Measurements from ENCODE around the gene MTARC1. TPM values are rescaled to one million over a fixed set of nuclear protein-coding genes. Genes with fewer than 3 reads are reported as not detected.
A peak's percentile ranks its signal among the peaks of the same experiment; 100 is the strongest.

MTARC1 gene
- total and polyA plus RNA-seq, 11 donors: 2.3 to 22.8 (median 6.4) TPM

DNA sequence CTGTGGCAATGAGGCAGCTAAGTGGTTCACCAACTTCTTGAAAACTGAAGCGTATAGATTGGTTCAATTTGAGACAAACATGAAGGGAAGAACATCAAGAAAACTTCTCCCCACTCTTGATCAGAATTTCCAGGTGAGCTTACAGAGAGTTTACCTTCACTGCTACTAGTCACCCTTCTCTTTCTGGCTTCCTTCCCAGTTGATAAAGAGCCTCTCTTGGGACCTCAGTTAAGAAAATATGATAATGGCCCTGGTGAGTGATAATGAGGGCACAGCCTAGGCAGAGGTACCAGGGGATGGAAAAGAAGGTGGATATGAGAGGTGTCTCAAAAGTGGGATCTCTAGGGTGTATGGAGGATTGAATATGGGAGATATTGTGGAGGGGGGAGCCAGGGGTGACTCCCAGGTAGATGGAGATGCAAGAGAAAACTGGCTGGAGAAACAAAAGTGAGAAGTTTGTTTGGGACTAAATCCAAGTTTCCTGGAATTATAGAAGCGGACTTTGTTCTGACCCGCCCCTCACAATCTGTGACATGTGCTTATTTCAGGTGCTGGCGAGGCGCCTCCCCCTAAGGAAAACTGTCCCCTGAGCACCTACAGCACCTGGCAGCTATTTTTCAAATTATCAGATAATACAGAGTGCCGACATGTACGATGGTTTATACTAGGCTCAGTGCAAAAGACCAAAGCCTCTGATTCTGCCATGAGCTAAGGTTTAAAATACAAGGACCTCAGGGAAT, 24.9 kb upstream of the MTARC1 start:
- Histone ChIP-seq H3K27ac (no peak overlapping the region), H3K4me1 (peaks cover 0 to 12% (median under 1%) of the 10 kb centered on the region in 12 donors), H3K27me3 (no peaks in the 10 kb centered on the region), H3K4me3 (no peak overlapping the region), H3K9me3 (no peaks in the 10 kb centered on the region), H3K36me3 (peaks cover 0 to 90% (median 54%) of the 10 kb centered on the region in 9 donors)
- intact Hi-C loops (cut with DNase I): no loop called here
- no peak for ATAC-seq
- DNase-seq: no peak
- WGBS, 4 donors: 90 to 96% (median 95%) methylated on average over 7 of the region's 7 CpGs
- no peak for TF ChIP-seq POLR2A (IDR thresholded peaks at IDR 0.05)
- TF ChIP-seq, protein P1, sequence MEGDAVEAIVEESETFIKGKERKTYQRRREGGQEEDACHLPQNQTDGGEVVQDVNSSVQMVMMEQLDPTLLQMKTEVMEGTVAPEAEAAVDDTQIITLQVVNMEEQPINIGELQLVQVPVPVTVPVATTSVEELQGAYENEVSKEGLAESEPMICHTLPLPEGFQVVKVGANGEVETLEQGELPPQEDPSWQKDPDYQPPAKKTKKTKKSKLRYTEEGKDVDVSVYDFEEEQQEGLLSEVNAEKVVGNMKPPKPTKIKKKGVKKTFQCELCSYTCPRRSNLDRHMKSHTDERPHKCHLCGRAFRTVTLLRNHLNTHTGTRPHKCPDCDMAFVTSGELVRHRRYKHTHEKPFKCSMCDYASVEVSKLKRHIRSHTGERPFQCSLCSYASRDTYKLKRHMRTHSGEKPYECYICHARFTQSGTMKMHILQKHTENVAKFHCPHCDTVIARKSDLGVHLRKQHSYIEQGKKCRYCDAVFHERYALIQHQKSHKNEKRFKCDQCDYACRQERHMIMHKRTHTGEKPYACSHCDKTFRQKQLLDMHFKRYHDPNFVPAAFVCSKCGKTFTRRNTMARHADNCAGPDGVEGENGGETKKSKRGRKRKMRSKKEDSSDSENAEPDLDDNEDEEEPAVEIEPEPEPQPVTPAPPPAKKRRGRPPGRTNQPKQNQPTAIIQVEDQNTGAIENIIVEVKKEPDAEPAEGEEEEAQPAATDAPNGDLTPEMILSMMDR (IDR thresholded peaks at IDR 0.05): no peak

DNA sequence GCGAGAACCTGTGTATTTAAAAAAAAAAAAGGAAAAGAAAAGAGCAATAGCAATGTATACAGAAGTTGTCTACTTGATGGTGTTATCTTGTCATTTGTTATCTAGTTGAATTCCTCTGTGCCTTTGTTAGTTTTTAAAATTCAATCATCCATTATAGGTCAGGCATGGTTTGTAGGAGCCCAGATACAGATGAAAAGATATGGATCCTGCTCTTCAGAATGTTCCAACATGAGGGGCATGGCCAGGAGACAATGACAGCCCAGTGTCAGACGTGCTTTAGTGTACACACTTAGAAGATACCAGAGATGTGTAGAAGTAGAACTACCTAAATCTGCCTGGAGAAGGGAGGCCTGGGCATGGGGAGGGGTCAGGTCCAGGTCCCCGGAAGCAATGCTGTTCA, 22.0 kb upstream of the MTARC1 start:
- TF ChIP-seq POLR2A (IDR thresholded peaks at IDR 0.05): no peak
- TF ChIP-seq, protein P1 (IDR thresholded peaks at IDR 0.05): no peak
- WGBS, 4 donors: 85 to 91% (median 89%) methylated on average over 3 of the region's 3 CpGs
- H3K4me3 ChIP-seq: no peak overlapping the region
- ATAC-seq (no peak), DNase-seq (no peak)
- peaks cover 0 to 80% (median 51%) of the 10 kb centered on the region in 9 donors for H3K36me3 ChIP-seq
- H3K4me1 ChIP-seq: peaks cover 0 to 32% (median 16%) of the 10 kb centered on the region in 12 donors
- no peaks in the 10 kb centered on the region for H3K9me3 ChIP-seq
- intact Hi-C loops (cut with DNase I): no loop called here
- H3K27ac ChIP-seq: no peak overlapping the region
- no peaks in the 10 kb centered on the region for H3K27me3 ChIP-seq

DNA sequence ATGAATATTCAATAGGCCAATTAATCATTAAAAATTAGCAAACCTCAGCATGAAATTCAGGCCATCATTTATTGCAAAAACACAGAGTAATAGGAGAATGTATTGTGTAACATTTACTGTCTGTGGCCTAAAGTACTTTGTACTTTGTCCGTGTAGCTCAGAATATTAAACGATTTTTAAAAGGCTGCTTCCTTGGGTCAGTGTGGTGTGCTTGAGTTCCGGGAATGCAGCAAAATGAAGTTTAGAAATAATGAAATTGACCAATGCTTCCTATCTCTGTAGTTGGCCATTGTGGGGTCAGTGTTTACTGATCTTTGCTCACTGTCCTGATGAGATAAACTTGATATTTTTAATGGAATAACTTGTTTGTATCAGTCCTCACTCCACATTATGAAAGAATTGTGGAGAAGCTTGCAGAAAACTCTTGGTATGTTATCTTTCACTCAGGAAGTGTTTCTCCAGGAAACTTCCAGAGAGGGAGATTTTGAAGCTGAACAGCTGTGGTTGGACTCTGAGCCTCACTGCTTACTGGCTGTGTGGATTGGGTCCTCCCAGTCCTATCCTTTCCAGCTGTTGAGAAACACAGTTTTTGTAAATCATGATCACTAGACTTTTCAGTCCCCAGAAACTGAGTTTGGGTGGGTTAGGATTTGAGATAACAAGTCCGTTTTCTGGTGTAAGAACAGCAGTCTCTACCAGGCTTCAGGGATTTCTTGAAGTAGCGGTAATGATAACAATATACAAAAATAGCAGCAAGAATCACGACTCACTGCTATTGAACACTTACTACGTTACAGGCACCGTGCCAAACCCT, 19.2 kb upstream of the MTARC1 start:
- H3K4me1 ChIP-seq: peaks cover 0 to 42% (median 17%) of the 10 kb centered on the region in 12 donors
- peak overlapping the region in 1 of 12 donors; percentile 8 for H3K4me3 ChIP-seq
- WGBS, 4 donors: 23 to 31% (median 27%) methylated on average over 8 of the region's 8 CpGs
- intact Hi-C loops (cut with DNase I): no loop called here
- H3K27me3 ChIP-seq: no peaks in the 10 kb centered on the region
- ATAC-seq: peak; percentile 71 to 90 (median 86)
- peak overlapping the region in 11 of 12 donors; percentile 7 to 74 (median 39) for H3K27ac ChIP-seq
- peak in 1 of 5 donors; percentile 31 for DNase-seq
- H3K9me3 ChIP-seq: no peaks in the 10 kb centered on the region
- H3K36me3 ChIP-seq: peaks cover 0 to 79% (median 54%) of the 10 kb centered on the region in 9 donors
- no peak for TF ChIP-seq POLR2A (IDR thresholded peaks at IDR 0.05)
- TF ChIP-seq, protein P1 (IDR thresholded peaks at IDR 0.05): no peak

DNA sequence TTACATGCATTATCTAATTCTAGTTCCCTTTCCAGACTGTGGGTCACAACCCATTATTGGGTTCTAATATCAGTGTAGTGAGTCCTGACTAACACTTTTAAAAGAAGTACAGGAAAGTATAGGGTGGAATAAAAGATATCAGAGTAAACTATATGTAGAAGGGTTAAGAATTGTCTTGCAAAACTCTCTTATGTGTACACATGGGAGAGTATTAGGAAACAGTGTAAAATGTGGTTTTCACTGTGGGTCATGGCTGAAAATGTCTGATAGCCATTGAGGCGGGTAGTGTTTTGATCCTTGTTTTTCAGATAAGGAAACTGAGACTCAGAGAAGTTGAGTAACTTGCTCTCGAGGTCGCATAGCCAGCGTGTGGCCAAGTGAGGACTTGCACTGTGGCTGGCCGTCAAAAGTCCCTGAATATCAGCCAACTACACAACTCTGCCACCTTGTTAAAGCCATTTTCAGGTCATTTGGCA, 18.5 kb upstream of the MTARC1 start:
- H3K9me3 ChIP-seq: no peaks in the 10 kb centered on the region
- H3K36me3 ChIP-seq: peaks cover 0 to 79% (median 48%) of the 10 kb centered on the region in 9 donors
- DNase-seq (no peak), ATAC-seq (peak; percentile 3 to 57 (median 34))
- peaks cover 0 to 42% (median 17%) of the 10 kb centered on the region in 12 donors for H3K4me1 ChIP-seq
- no peaks in the 10 kb centered on the region for H3K27me3 ChIP-seq
- peak overlapping the region in 1 of 12 donors; percentile 8 for H3K4me3 ChIP-seq
- TF ChIP-seq POLR2A (IDR thresholded peaks at IDR 0.05): no peak
- TF ChIP-seq, protein P1 (IDR thresholded peaks at IDR 0.05): peak in 1 of 12 donors; percentile 6
- intact Hi-C loops (cut with DNase I): no loop called here
- 45 to 61% (median 47%) methylated on average over 5 of the region's 5 CpGs for WGBS, 4 donors
- H3K27ac ChIP-seq: peak overlapping the region in 11 of 12 donors; percentile 7 to 74 (median 39)

Data from heart left ventricle (tissue), 16 donors.